IMR-90 (cell line): ENCODE measurements around the gene CFAP298. TPM values are rescaled to one million over a fixed set of nuclear protein-coding genes. Genes with fewer than 3 reads are reported as not detected.

ENCODE experiments used
- ATAC-seq: fragments of 200-7000 bp; cut with Tn5 transposase; 2 replicates; pipeline ENCODE4 v1.9.1; 2020; ENCODE audit warnings: low read depth, mild to moderate bottlenecking, moderate library complexity
- BruUV-seq: library from RNA; stranded (reverse); fragments of 400-500 nt; replicated peaks from 2 replicates; lab custom pipeline; 2021; lab: Mats Ljungman, UMichigan
- CTCF ChIA-PET: fragments of 300-600 bp; formaldehyde crosslinking; extraction: SDS; loops from one replicate; lab custom pipeline; 2021; ENCODE audit warnings: antibody characterized with exemption; lab: Yijun Ruan, JAX
- POLR2A ChIA-PET: fragments of 300-600 bp; sonication (Branson Sonifier 250); formaldehyde crosslinking; loops from one replicate; lab custom pipeline; 2022; ENCODE audit warnings: antibody characterized with exemption; ENCODE audit not compliant: unreplicated experiment; lab: Charles Lee
- DNase-seq: peaks from one replicate; pipeline ENCODE4 v3.0.0; 2013
- H2AFZ ChIP-seq: replicated peaks from 2 replicates; pipeline ENCODE3; 2013; ENCODE audit warnings: low read length, mild to moderate bottlenecking; ENCODE audit not compliant: poor library complexity
- H2AK5ac ChIP-seq: 2 replicates; pipeline ENCODE4 v1.6.1; 2013; ENCODE audit warnings: low read depth, low read length, inconsistent platforms
- H2AK9ac ChIP-seq: replicated peaks from 2 replicates; pipeline ENCODE3; 2013; ENCODE audit warnings: mild to moderate bottlenecking, low read depth, low read length, moderate library complexity; ENCODE audit not compliant: poor library complexity
- H2BK120ac ChIP-seq: 2 replicates; pipeline ENCODE4 v1.6.1; 2013; ENCODE audit warnings: low read depth, low read length, inconsistent platforms
- H2BK15ac ChIP-seq: 3 replicates; pipeline ENCODE4 v1.6.1; 2013; ENCODE audit warnings: low read depth, low read length, inconsistent platforms
- H2BK20ac ChIP-seq: 2 replicates; pipeline ENCODE4 v1.6.1; 2013; ENCODE audit warnings: low read depth, mild to moderate bottlenecking, inconsistent platforms, low read length, moderate library complexity
- H2BK5ac ChIP-seq: 2 replicates; pipeline ENCODE4 v1.6.1; 2013; ENCODE audit warnings: mild to moderate bottlenecking, low read depth, low read length, inconsistent platforms; ENCODE audit not compliant: poor library complexity, severe bottlenecking
- H3K14ac ChIP-seq: replicated peaks from 2 replicates; pipeline ENCODE4 v1.6.1; 2013; ENCODE audit warnings: low read depth, low read length, inconsistent platforms
- H3K18ac ChIP-seq: 2 replicates; pipeline ENCODE4 v1.6.1; 2013; ENCODE audit warnings: low read depth, low read length, control low read depth
- H3K23ac ChIP-seq: 2 replicates; pipeline ENCODE4 v1.6.1; 2013; ENCODE audit warnings: low read depth, low read length, inconsistent platforms
- H3K27ac ChIP-seq: 2 replicates; pipeline ENCODE4 v1.5.1; 2013; ENCODE audit warnings: mild to moderate bottlenecking, control low read depth, low read length; ENCODE audit not compliant: insufficient read depth
- H3K27me3 ChIP-seq: 2 replicates; pipeline ENCODE4 v1.6.1; 2013; ENCODE audit warnings: low read length; ENCODE audit not compliant: control insufficient read depth, insufficient read depth
- H3K36me3 ChIP-seq: 2 replicates; pipeline ENCODE4 v1.6.1; 2013; ENCODE audit warnings: low read length, mixed read lengths; ENCODE audit not compliant: control insufficient read depth, insufficient read depth
- H3K4ac ChIP-seq: 2 replicates; pipeline ENCODE4 v1.6.1; 2013; ENCODE audit warnings: low read depth, low read length, inconsistent platforms
- H3K4me1 ChIP-seq: 2 replicates; pipeline ENCODE4 v1.6.1; 2013; ENCODE audit warnings: low read length, mixed read lengths; ENCODE audit not compliant: control insufficient read depth, insufficient read depth
- H3K4me2 ChIP-seq: 2 replicates; pipeline ENCODE4 v1.6.1; 2013; ENCODE audit warnings: low read depth, mild to moderate bottlenecking, control low read depth, low read length, moderate library complexity
- H3K4me3 ChIP-seq: 2 replicates; pipeline ENCODE4 v1.5.1; 2013; ENCODE audit warnings: low read depth, mild to moderate bottlenecking, control low read depth, low read length, moderate library complexity; ENCODE audit not compliant: insufficient read depth
- H3K56ac ChIP-seq: 2 replicates; pipeline ENCODE4 v1.6.1; 2013; ENCODE audit warnings: low read length, inconsistent platforms; ENCODE audit not compliant: insufficient read depth; ENCODE audit errors: extremely low read depth
- H3K79me1 ChIP-seq, 2 experiments: 2 replicates each; pipeline ENCODE4 v1.6.1; 2013; ENCODE audit warnings: low read length in 2 of 2, inconsistent platforms in 1 of 2, low read depth in 1 of 2
- H3K9ac ChIP-seq: 2 replicates; pipeline ENCODE4 v1.6.1; 2013; ENCODE audit warnings: low read depth, low read length, control low read depth
- H3K9me1 ChIP-seq: 2 replicates; pipeline ENCODE4 v1.6.1; 2013; ENCODE audit warnings: low read length, inconsistent platforms; ENCODE audit not compliant: insufficient read depth
- H3K9me3 ChIP-seq: 2 replicates; pipeline ENCODE4 v1.6.1; 2013; ENCODE audit warnings: low read length; ENCODE audit not compliant: control insufficient read depth, insufficient read depth
- H4K20me1 ChIP-seq: 2 replicates; pipeline ENCODE4 v1.6.1; 2013; ENCODE audit warnings: low read length, inconsistent platforms; ENCODE audit not compliant: insufficient read depth
- H4K5ac ChIP-seq: 2 replicates; pipeline ENCODE4 v1.6.1; 2013; ENCODE audit warnings: mild to moderate bottlenecking, low read depth, low read length, control low read depth
- H4K8ac ChIP-seq, 2 experiments: 2 replicates each; pipeline ENCODE4 v1.6.1; 2013; ENCODE audit warnings: low read depth in 2 of 2, low read length in 2 of 2, control low read depth in 1 of 2, inconsistent platforms in 1 of 2
- H4K91ac ChIP-seq: 2 replicates; pipeline ENCODE4 v1.6.1; 2013; ENCODE audit warnings: low read depth, low read length, inconsistent platforms; ENCODE audit not compliant: insufficient read depth
- BHLHE40 ChIP-seq: fragments of 150-350 bp; IDR thresholded peaks from 2 replicates; pipeline ENCODE4 v1.6.1; 2016; ENCODE audit warnings: mild to moderate bottlenecking, low read depth, low read length
- CEBPB ChIP-seq: IDR thresholded peaks from 2 replicates; pipeline ENCODE4 v1.6.1; 2012; ENCODE audit warnings: low read depth, low read length, improper control_type of control experiment
- CHD1 ChIP-seq: IDR thresholded peaks from 2 replicates; pipeline ENCODE4 v1.6.1; 2012; ENCODE audit warnings: low read depth, low read length, improper control_type of control experiment
- CTCF ChIP-seq: conservative IDR thresholded peaks from 2 replicates; pipeline ENCODE4 v1.5.1; 2012; ENCODE audit warnings: mild to moderate bottlenecking, low read depth, low read length, improper control_type of control experiment
- ELK1 ChIP-seq: fragments of 150-350 bp; IDR thresholded peaks from 2 replicates; pipeline ENCODE4 v1.6.1; 2016; ENCODE audit warnings: low read depth, mild to moderate bottlenecking, low read length, moderate library complexity, borderline replicate concordance
- FOS ChIP-seq: fragments of 150-350 bp; IDR thresholded peaks from 2 replicates; pipeline ENCODE4 v1.6.1; 2016; ENCODE audit warnings: low read depth, low read length
- MAFK ChIP-seq: IDR thresholded peaks from 2 replicates; pipeline ENCODE4 v1.6.1; 2012; ENCODE audit warnings: low read depth, low read length, improper control_type of control experiment
- MAZ ChIP-seq: IDR thresholded peaks from 2 replicates; pipeline ENCODE4 v1.6.1; 2012; ENCODE audit warnings: low read depth, mild to moderate bottlenecking, low read length, improper control_type of control experiment, moderate library complexity, borderline replicate concordance
- MXI1 ChIP-seq: IDR thresholded peaks from 2 replicates; pipeline ENCODE4 v1.6.1; 2012; ENCODE audit warnings: low read depth, mild to moderate bottlenecking, low read length, moderate library complexity, borderline replicate concordance
- NFE2L2 ChIP-seq: fragments of 150-350 bp; IDR thresholded peaks from 2 replicates; pipeline ENCODE4 v1.6.1; 2016; ENCODE audit warnings: low read depth, mild to moderate bottlenecking, low read length
- POLR2A ChIP-seq: IDR thresholded peaks from 2 replicates; pipeline ENCODE4 v1.6.1; 2012; ENCODE audit warnings: mild to moderate bottlenecking, low read depth, low read length
- RAD21 ChIP-seq: IDR thresholded peaks from 2 replicates; pipeline ENCODE4 v1.6.1; 2012; ENCODE audit warnings: low read length, improper control_type of control experiment
- RCOR1 ChIP-seq: IDR thresholded peaks from 2 replicates; pipeline ENCODE4 v1.6.1; 2012; ENCODE audit warnings: mild to moderate bottlenecking, low read length, improper control_type of control experiment; ENCODE audit not compliant: insufficient replicate concordance
- RFX5 ChIP-seq: IDR thresholded peaks from 2 replicates; pipeline ENCODE4 v1.8.0; 2012; ENCODE audit warnings: low read depth, mild to moderate bottlenecking, low read length, moderate library complexity
- SMC3 ChIP-seq: fragments of 150-350 bp; IDR thresholded peaks from 2 replicates; pipeline ENCODE4 v1.6.1; 2016; ENCODE audit warnings: low read depth, mild to moderate bottlenecking, antibody characterized with exemption, low read length, moderate library complexity
- USF2 ChIP-seq: fragments of 150-350 bp; IDR thresholded peaks from 2 replicates; pipeline ENCODE4 v1.6.1; 2017; ENCODE audit warnings: mild to moderate bottlenecking, antibody characterized with exemption, low read length, low read depth
- WGBS, 2 experiments: methylation state at CpG; one replicate each; pipeline versions ENCODE4 v1.1.5 to v1.1.7; 2013; ENCODE audit warnings: missing lambda C conversion rate in 2 of 2; ENCODE audit not compliant: insufficient read length in 1 of 2; ENCODE audit errors: extremely low coverage in 2 of 2; 5-methylcytosine and 5-hydroxymethylcytosine counted together
- dilution Hi-C: fragments of 300-500 bp; cut with HindIII; formaldehyde crosslinking; loops from one replicate; pipeline ENCODE4 v1.14.3; 2018; ENCODE audit warnings: low sequenced_read_pairs; ENCODE audit not compliant: unreplicated experiment
- in situ Hi-C: fragments of 300-500 bp; cut with MboI; formaldehyde crosslinking; loops from 3 replicates; pipeline ENCODE4 v1.14.3; 2019; ENCODE audit warnings: low sequenced_read_pairs, inconsistent platforms, mixed read lengths
- intact Hi-C: fragments of 100-400 bp; cut with micrococcal nuclease; formaldehyde crosslinking; loops from 2 replicates; pipeline ENCODE4 v1.10.0; 2022
- polyA plus RNA-seq, 3 experiments: library from polyadenylated mRNA; depleted of rRNA; stranded (reverse); fragments of >200 nt; gene quantifications; 2 replicates each; pipeline ENCODE4 v1.2.3, GENCODE V29; 2012; ENCODE audit warnings: low replicate concordance in 1 of 3
- total RNA-seq: library from RNA; depleted of rRNA; stranded (reverse); fragments of >200 nt; gene quantifications from 2 replicates; pipeline ENCODE4 v1.2.3, GENCODE V29; 2012

Gene CFAP298
- total and polyA plus RNA-seq, 2 of the 4 experiments (the other 2 are of a cell fraction), result 8.1 to 25.7 TPM

GRCh38 chr21:32595431-32595830, 16.7 kb downstream of the CFAP298 start:
- no peak overlapping the region for H2AK9ac ChIP-seq
- CTCF ChIA-PET, result no interaction called here
- H3K9me1 ChIP-seq, result no peaks in the 10 kb centered on the region; the same call in 1 of the 2 replicates
- H3K23ac ChIP-seq, result no peak overlapping the region
- in situ Hi-C loops, result no loop called here
- H3K4me3 ChIP-seq, result no peak overlapping the region
- H3K27me3 ChIP-seq, result no peaks in the 10 kb centered on the region
- no peaks in the 10 kb centered on the region for H3K4me1 ChIP-seq
- no peaks in the 10 kb centered on the region for H4K20me1 ChIP-seq
- peaks cover 6% of the 10 kb centered on the region for H3K36me3 ChIP-seq
- no peak overlapping the region for H3K9ac ChIP-seq
- ATAC-seq (no peak), DNase-seq (no peak)
- H2AK5ac ChIP-seq, result no peak overlapping the region
- no peak overlapping the region for H4K8ac ChIP-seq
- dilution Hi-C loops, result no loop called here
- no peak overlapping the region for H2BK5ac ChIP-seq
- H2AFZ ChIP-seq, result no peak overlapping the region
- no peak overlapping the region for H3K4ac ChIP-seq
- WGBS, 2 experiments, result 92% methylated on average over 8 of the region's 11 CpGs; no CpG with 5 or more reads in 1 of the 2 experiments
- H3K79me1 ChIP-seq, result no peaks in the 10 kb centered on the region
- TF ChIP-seq SMC3 (no peak), MAFK (no peak), BHLHE40 (no peak), ELK1 (no peak), CEBPB (no peak), RFX5 (no peak), MAZ (no peak), RCOR1 (no peak), USF2 (no peak), MXI1 (no peak), RAD21 (no peak), FOS (no peak), POLR2A (no peak), CHD1 (no peak), NFE2L2 (no peak), CTCF (no peak)
- no peak overlapping the region for H3K56ac ChIP-seq
- H3K4me2 ChIP-seq, result no peak overlapping the region
- intact Hi-C loops, result no loop called here
- H2BK15ac ChIP-seq, result no peak overlapping the region
- POLR2A ChIA-PET, result no interaction called here
- H3K9me3 ChIP-seq, result no peaks in the 10 kb centered on the region
- H3K27ac ChIP-seq, result no peak overlapping the region
- no peak overlapping the region for H3K14ac ChIP-seq
- BruUV-seq, result no TSS peak
- no peak overlapping the region for H3K18ac ChIP-seq
- no peak overlapping the region for H4K5ac ChIP-seq
- H4K91ac ChIP-seq, result no peak overlapping the region
- no peak overlapping the region for H2BK20ac ChIP-seq
- H2BK120ac ChIP-seq, result no peak overlapping the region
